ENCODE measurements around the gene SULT4A1. TPM values are rescaled to one million over a fixed set of nuclear protein-coding genes. Genes with fewer than 3 reads are reported as not detected.

Gene SULT4A1
- total and polyA plus RNA-seq, 2 donors (not counting 1 experiment from before 2014, with no cell fraction given): not detected

DNA sequence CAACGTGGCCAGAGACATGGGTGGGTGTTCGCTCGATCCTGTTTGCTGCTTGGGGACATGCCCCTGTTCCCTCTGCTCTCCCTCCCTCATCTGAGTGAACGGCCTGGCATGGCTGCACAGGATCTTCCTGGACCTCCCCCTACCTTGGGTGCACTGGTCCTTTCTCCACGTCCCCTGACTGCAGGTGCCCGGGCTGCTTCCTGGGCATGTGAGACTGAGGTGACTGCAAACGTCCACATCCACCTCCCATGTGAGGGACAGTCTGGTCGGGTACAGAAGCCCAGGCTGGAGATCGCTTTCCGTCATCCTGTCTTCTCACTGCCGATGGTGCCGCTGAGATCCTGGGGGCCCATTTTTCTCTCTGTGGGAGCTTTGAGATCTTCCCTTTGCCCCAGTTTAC, 11.8 kb downstream of the SULT4A1 start:
- 66% methylated on average over 7 of the region's 12 CpGs for WGBS (ENCODE audit: insufficient coverage)
- H3K4me1 ChIP-seq (ENCODE audit: control insufficient read depth in 2 of 2, insufficient read depth in 2 of 2, low read length in 2 of 2): no peaks in the 10 kb centered on the region
- POLR2A ChIA-PET: no interaction called here
- intact Hi-C loops (cut with micrococcal nuclease): no loop called here
- Mint-ChIP-seq H3K4me3 (no peak overlapping the region), H3K9me3 (ENCODE audit: insufficient read depth) (no peaks in the 10 kb centered on the region), H3K4me1 (no peaks in the 10 kb centered on the region), H3K27me3 (peaks cover 28% of the 10 kb centered on the region), H3K27ac (no peak overlapping the region)
- H2AFZ ChIP-seq (ENCODE audit: insufficient read depth, low read depth, low read length, poor library complexity, severe bottlenecking): no peak overlapping the region
- H3K27ac ChIP-seq (ENCODE audit: low read length in 2 of 2): no peak overlapping the region
- H3K4me2 ChIP-seq (replicated peaks; ENCODE audit: low read depth, low read length, poor library complexity, severe bottlenecking): no peak overlapping the region
- CTCF ChIA-PET: no interaction called here
- H3K9ac ChIP-seq (ENCODE audit: low read length): no peak overlapping the region
- H3K36me3 ChIP-seq (replicated peaks in 1 of 2; ENCODE audit: control extremely low read depth in 1 of 2, control insufficient read depth in 1 of 2, extremely low read depth in 1 of 2, insufficient read depth in 2 of 2, low read length in 1 of 2): no peaks in the 10 kb centered on the region
- ATAC-seq (ENCODE audit: low read depth) (no peak), DNase-seq (no peak)
- no peak overlapping the region for H3K4me3 ChIP-seq (ENCODE audit: control extremely low read depth in 1 of 5, extremely low read depth in 1 of 5, insufficient read depth in 1 of 5, low read depth in 2 of 5, low read length in 4 of 5)
- H3K27me3 ChIP-seq (replicated peaks in 1 of 4; ENCODE audit: control extremely low read depth in 1 of 4, control insufficient read depth in 3 of 4, insufficient read depth in 4 of 4, low read length in 3 of 4): peaks cover 0 to 9% (median 0%) of the 10 kb centered on the region in 4 experiments
- H4K20me1 ChIP-seq (ENCODE audit: control insufficient read depth, insufficient read depth, low read length, poor library complexity, severe bottlenecking): no peaks in the 10 kb centered on the region
- H3K9me3 ChIP-seq (ENCODE audit: control extremely low read depth in 1 of 3, control insufficient read depth in 2 of 3, insufficient read depth in 1 of 3, low read length in 2 of 3): peaks cover 0 to 10% (median 0%) of the 10 kb centered on the region in 3 donors
- no peak for TF ChIP-seq EZH2 (IDR thresholded peaks at IDR 0.05; ENCODE audit: borderline replicate concordance, insufficient read depth, low read depth, low read length, poor library complexity, severe bottlenecking)
- H3K79me2 ChIP-seq (ENCODE audit: control insufficient read depth, insufficient read depth, low read length): no peaks in the 10 kb centered on the region

DNA sequence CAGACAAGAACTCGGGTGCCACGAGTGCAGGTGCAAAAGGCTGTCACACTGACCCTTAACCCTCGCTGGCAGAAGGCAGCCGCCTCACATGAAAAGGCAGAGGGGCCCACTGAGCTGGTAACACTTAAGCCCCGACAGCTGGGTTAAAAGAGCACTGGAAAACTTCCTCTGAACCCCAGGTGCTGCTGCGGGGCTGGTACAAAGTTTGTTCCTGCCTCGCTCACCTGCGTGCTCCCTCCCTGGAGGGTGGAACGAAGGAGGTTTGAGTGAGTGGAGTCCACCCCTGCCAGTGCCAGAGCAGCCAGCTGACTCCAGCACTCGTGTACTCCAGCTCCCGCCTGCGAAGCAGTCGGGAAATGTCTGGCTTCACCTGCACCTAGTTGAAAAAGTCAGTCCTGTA, 12.6 kb downstream of the SULT4A1 start:
- Histone ChIP-seq H3K79me2 (ENCODE audit: control insufficient read depth, insufficient read depth, low read length) (no peaks in the 10 kb centered on the region), H4K20me1 (ENCODE audit: control insufficient read depth, insufficient read depth, low read length, poor library complexity, severe bottlenecking) (no peaks in the 10 kb centered on the region), H3K27ac (ENCODE audit: low read length in 2 of 2) (no peak overlapping the region), H3K27me3 (replicated peaks in 1 of 4; ENCODE audit: control extremely low read depth in 1 of 4, control insufficient read depth in 3 of 4, insufficient read depth in 4 of 4, low read length in 3 of 4) (peaks cover 0 to 9% (median 0%) of the 10 kb centered on the region in 4 experiments), H3K4me2 (replicated peaks; ENCODE audit: low read depth, low read length, poor library complexity, severe bottlenecking) (no peak overlapping the region), H3K9ac (ENCODE audit: low read length) (no peak overlapping the region), H2AFZ (ENCODE audit: insufficient read depth, low read depth, low read length, poor library complexity, severe bottlenecking) (no peak overlapping the region), H3K9me3 (ENCODE audit: control extremely low read depth in 1 of 3, control insufficient read depth in 2 of 3, insufficient read depth in 1 of 3, low read length in 2 of 3) (peaks cover 0 to 3% (median 0%) of the 10 kb centered on the region in 3 donors), H3K36me3 (replicated peaks in 1 of 2; ENCODE audit: control extremely low read depth in 1 of 2, control insufficient read depth in 1 of 2, extremely low read depth in 1 of 2, insufficient read depth in 2 of 2, low read length in 1 of 2) (no peaks in the 10 kb centered on the region), H3K4me1 (ENCODE audit: control insufficient read depth in 2 of 2, insufficient read depth in 2 of 2, low read length in 2 of 2) (no peaks in the 10 kb centered on the region), H3K4me3 (ENCODE audit: control extremely low read depth in 1 of 5, extremely low read depth in 1 of 5, insufficient read depth in 1 of 5, low read depth in 2 of 5, low read length in 4 of 5) (no peak overlapping the region)
- Mint-ChIP-seq H3K27ac (no peak overlapping the region), H3K4me3 (no peak overlapping the region), H3K27me3 (peaks cover 26% of the 10 kb centered on the region), H3K9me3 (ENCODE audit: insufficient read depth) (no peaks in the 10 kb centered on the region), H3K4me1 (no peaks in the 10 kb centered on the region)
- intact Hi-C loops (cut with micrococcal nuclease): no loop called here
- ATAC-seq (ENCODE audit: low read depth) (no peak), DNase-seq (no peak)
- TF ChIP-seq, protein P1, sequence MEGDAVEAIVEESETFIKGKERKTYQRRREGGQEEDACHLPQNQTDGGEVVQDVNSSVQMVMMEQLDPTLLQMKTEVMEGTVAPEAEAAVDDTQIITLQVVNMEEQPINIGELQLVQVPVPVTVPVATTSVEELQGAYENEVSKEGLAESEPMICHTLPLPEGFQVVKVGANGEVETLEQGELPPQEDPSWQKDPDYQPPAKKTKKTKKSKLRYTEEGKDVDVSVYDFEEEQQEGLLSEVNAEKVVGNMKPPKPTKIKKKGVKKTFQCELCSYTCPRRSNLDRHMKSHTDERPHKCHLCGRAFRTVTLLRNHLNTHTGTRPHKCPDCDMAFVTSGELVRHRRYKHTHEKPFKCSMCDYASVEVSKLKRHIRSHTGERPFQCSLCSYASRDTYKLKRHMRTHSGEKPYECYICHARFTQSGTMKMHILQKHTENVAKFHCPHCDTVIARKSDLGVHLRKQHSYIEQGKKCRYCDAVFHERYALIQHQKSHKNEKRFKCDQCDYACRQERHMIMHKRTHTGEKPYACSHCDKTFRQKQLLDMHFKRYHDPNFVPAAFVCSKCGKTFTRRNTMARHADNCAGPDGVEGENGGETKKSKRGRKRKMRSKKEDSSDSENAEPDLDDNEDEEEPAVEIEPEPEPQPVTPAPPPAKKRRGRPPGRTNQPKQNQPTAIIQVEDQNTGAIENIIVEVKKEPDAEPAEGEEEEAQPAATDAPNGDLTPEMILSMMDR (IDR thresholded peaks at IDR 0.05): no peak
- TF ChIP-seq EZH2 (IDR thresholded peaks at IDR 0.05; ENCODE audit: borderline replicate concordance, insufficient read depth, low read depth, low read length, poor library complexity, severe bottlenecking): no peak
- POLR2A ChIA-PET: no interaction called here
- CTCF ChIA-PET: no interaction called here
- WGBS (ENCODE audit: insufficient coverage): 92% methylated on average over 13 of the region's 13 CpGs

All from B cell (primary cell).